Tibial nerve (tissue), 4 donors: Measurements from ENCODE around the gene GOLGA7B. TPM values are rescaled to one million over a fixed set of nuclear protein-coding genes. Genes with fewer than 3 reads are reported as not detected.

ENCODE experiments used
- DNase-seq, 2 donors: peaks; one replicate each; pipeline ENCODE4 v3.0.0-alpha.2; 2019; ENCODE audit warnings: low spot score in 2 of 2
- H3K27ac ChIP-seq, 4 donors: fragments of 200-600 bp; sonication (generic) in 3 of 4; one replicate each; pipeline ENCODE4 v1.5.1; 2017 to 2019; ENCODE audit warnings: mild to moderate bottlenecking in 1 of 4
- H3K27me3 ChIP-seq, 2 donors: fragments of 200-600 bp; sonication (generic) in 1 of 2; one replicate each; pipeline versions ENCODE4 v1.5.1 to v1.6.0; 2017 to 2019
- H3K36me3 ChIP-seq, 3 donors: fragments of 200-600 bp; sonication (generic); one replicate each; pipeline ENCODE4 v1.5.1; 2018 to 2019
- H3K4me1 ChIP-seq, 4 donors: fragments of 200-600 bp; sonication (generic) in 3 of 4; one replicate each; pipeline ENCODE4 v1.5.1; 2017 to 2019
- H3K4me3 ChIP-seq, 4 donors: fragments of 200-600 bp; sonication (generic) in 3 of 4; one replicate each; pipeline ENCODE4 v1.5.1; 2017 to 2019; ENCODE audit warnings: mild to moderate bottlenecking in 1 of 4, moderate library complexity in 1 of 4
- H3K9me3 ChIP-seq, 4 donors: fragments of 200-600 bp; sonication (generic) in 3 of 4; one replicate each; pipeline ENCODE4 v1.5.1; 2017 to 2019
- EP300 ChIP-seq, 2 donors: sonication (generic); formaldehyde crosslinking; IDR thresholded peaks; one replicate each; pipeline ENCODE4 v1.6.1; 2017; ENCODE audit warnings: antibody characterized with exemption in 2 of 2, mild to moderate bottlenecking in 1 of 2
- POLR2A ChIP-seq, 2 donors: fragments of 450-650 bp; IDR thresholded peaks; one replicate each; pipeline ENCODE4 v1.6.1; 2017; ENCODE audit warnings: antibody characterized with exemption in 2 of 2, mild to moderate bottlenecking in 2 of 2, moderate library complexity in 2 of 2
- WGBS, 2 donors: methylation state at CpG; one replicate each; pipeline ENCODE4 v1.1.5; 2018; 5-methylcytosine and 5-hydroxymethylcytosine counted together
- total RNA-seq, 4 donors: library from RNA; depleted of rRNA; stranded (reverse); fragments of >200 nt; gene quantifications; one replicate each; pipeline ENCODE4 v1.1.0, GENCODE V29; 2016
- TF ChIP-seq, protein P1 (sequence below), 5 experiments: fragments of 200-600 bp in 3 of 5; fragments of 450-650 bp in 2 of 5; sonication (generic) in 3 of 5; IDR thresholded peaks; one replicate each; pipeline ENCODE4 v1.5.1; 2016 to 2019; ENCODE audit warnings: antibody characterized with exemption in 5 of 5, mild to moderate bottlenecking in 3 of 5, moderate library complexity in 2 of 5

The GOLGA7B gene
- total RNA-seq, 4 donors from 2014 or later, result 0.90 to 6.3 (median 4.8) TPM

DNA sequence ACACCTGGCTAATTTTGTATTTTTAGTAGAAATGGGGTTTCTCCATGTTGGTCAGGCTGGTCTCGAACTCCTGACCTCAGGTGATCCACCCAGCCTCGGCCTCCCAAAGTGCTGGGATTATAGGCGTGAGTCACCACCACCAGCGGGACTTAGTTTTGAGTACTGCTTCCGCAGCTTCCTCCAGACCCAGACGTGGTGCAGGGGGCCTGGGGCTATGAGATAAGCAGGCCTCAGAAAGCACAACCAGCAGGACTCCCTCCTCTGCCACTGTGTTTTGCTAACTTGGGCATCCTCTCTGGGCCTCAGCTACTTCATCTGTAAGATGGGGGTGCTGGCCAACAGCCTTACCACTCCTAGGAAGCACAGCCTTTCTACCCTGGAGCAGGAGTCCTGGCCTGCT, 37.8 kb downstream of the GOLGA7B start:
- Histone ChIP-seq H3K4me1 (peaks cover 0 to 17% (median 4%) of the 10 kb centered on the region in 4 donors), H3K4me3 (no peak overlapping the region), H3K27me3 (no peaks in the 10 kb centered on the region), H3K9me3 (no peaks in the 10 kb centered on the region), H3K27ac (no peak overlapping the region), H3K36me3 (no peaks in the 10 kb centered on the region)
- DNase-seq, result no peak
- 84 to 86% methylated on average over 6 of the region's 6 CpGs for WGBS, 2 donors
- TF ChIP-seq POLR2A (IDR thresholded peaks at IDR 0.05) (no peak), EP300 (IDR thresholded peaks at IDR 0.05) (no peak)
- TF ChIP-seq, protein P1, sequence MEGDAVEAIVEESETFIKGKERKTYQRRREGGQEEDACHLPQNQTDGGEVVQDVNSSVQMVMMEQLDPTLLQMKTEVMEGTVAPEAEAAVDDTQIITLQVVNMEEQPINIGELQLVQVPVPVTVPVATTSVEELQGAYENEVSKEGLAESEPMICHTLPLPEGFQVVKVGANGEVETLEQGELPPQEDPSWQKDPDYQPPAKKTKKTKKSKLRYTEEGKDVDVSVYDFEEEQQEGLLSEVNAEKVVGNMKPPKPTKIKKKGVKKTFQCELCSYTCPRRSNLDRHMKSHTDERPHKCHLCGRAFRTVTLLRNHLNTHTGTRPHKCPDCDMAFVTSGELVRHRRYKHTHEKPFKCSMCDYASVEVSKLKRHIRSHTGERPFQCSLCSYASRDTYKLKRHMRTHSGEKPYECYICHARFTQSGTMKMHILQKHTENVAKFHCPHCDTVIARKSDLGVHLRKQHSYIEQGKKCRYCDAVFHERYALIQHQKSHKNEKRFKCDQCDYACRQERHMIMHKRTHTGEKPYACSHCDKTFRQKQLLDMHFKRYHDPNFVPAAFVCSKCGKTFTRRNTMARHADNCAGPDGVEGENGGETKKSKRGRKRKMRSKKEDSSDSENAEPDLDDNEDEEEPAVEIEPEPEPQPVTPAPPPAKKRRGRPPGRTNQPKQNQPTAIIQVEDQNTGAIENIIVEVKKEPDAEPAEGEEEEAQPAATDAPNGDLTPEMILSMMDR (IDR thresholded peaks at IDR 0.05), result no peak

- WGBS, 2 donors, result 92 to 96% methylated on average over 7 of the region's 7 CpGs
- no peaks in the 10 kb centered on the region for H3K9me3 ChIP-seq
- no peak overlapping the region for H3K4me3 ChIP-seq
- H3K4me1 ChIP-seq, result peaks cover 0 to 17% (median 4%) of the 10 kb centered on the region in 4 donors
- no peaks in the 10 kb centered on the region for H3K27me3 ChIP-seq
- no peak for DNase-seq
- H3K27ac ChIP-seq, result peak overlapping the region in 1 of 4 donors; percentile 62
- TF ChIP-seq, protein P1 (IDR thresholded peaks at IDR 0.05), result no peak
- TF ChIP-seq POLR2A (IDR thresholded peaks at IDR 0.05) (no peak), EP300 (IDR thresholded peaks at IDR 0.05) (no peak)
- no peaks in the 10 kb centered on the region for H3K36me3 ChIP-seq
These were observed 38.5 kb downstream of the GOLGA7B start for GRCh38 chr10:97888134-97888533.

GRCh38 chr10:97888641-97889262, 39.1 kb downstream of the GOLGA7B start:
- H3K27ac ChIP-seq, result peak overlapping the region in 1 of 4 donors; percentile 69
- WGBS, 2 donors, result 20 to 39% methylated on average over 11 to 12 of the region's 12 CpGs
- DNase-seq, result no peak
- no peaks in the 10 kb centered on the region for H3K9me3 ChIP-seq
- peaks cover 0 to 17% (median 4%) of the 10 kb centered on the region in 4 donors for H3K4me1 ChIP-seq
- no peak overlapping the region for H3K4me3 ChIP-seq
- H3K36me3 ChIP-seq, result no peaks in the 10 kb centered on the region
- TF ChIP-seq POLR2A (IDR thresholded peaks at IDR 0.05) (no peak), EP300 (IDR thresholded peaks at IDR 0.05) (no peak)
- TF ChIP-seq, protein P1 (IDR thresholded peaks at IDR 0.05), result no peak
- H3K27me3 ChIP-seq, result no peaks in the 10 kb centered on the region

GRCh38 chr10:97889461-97890265, 40.0 kb downstream of the GOLGA7B start:
- no peaks in the 10 kb centered on the region for H3K9me3 ChIP-seq
- peak overlapping the region in 1 of 4 donors; percentile 69 for H3K27ac ChIP-seq
- H3K4me3 ChIP-seq, result no peak overlapping the region
- H3K27me3 ChIP-seq, result no peaks in the 10 kb centered on the region
- DNase-seq, result no peak
- H3K36me3 ChIP-seq, result no peaks in the 10 kb centered on the region
- no peak for TF ChIP-seq POLR2A (IDR thresholded peaks at IDR 0.05)
- TF ChIP-seq EP300 (IDR thresholded peaks at IDR 0.05), result no peak
- TF ChIP-seq, protein P1 (IDR thresholded peaks at IDR 0.05), result no peak
- peaks cover 0 to 17% (median 4%) of the 10 kb centered on the region in 4 donors for H3K4me1 ChIP-seq
- 47 to 54% methylated on average over 18 of the region's 18 CpGs for WGBS, 2 donors
